Neutrophil (primary cell): ENCODE measurements around the gene CAMK4.

Experiments
- H3K27ac ChIP-seq: fragments of 200-600 bp; sonication (generic); 2 replicates; pipeline ENCODE4 v1.5.1; 2016; ENCODE audit warnings: mild to moderate bottlenecking, moderate library complexity
- H3K27me3 ChIP-seq: fragments of 200-600 bp; sonication (generic); 2 replicates; pipeline ENCODE4 v1.6.0; 2016; ENCODE audit warnings: mild to moderate bottlenecking
- H3K36me3 ChIP-seq: fragments of 200-600 bp; sonication (generic); 2 replicates; pipeline ENCODE4 v1.5.1; 2017
- H3K4me1 ChIP-seq, 2 experiments: fragments of 200-600 bp in 1 of 2; sonication (generic) in 1 of 2; 1 replicate in 1 of 2; 2 replicates in 1 of 2; pipeline versions ENCODE4 v1.5.1 to v1.6.1; 2013 to 2016; ENCODE audit warnings: low read depth in 1 of 2, low read length in 1 of 2, mild to moderate bottlenecking in 1 of 2, moderate library complexity in 1 of 2; ENCODE audit not compliant: control insufficient read depth in 1 of 2, insufficient read depth in 1 of 2
- H3K4me3 ChIP-seq, 2 experiments: fragments of 200-600 bp in 1 of 2; sonication (generic) in 1 of 2; 1 replicate in 1 of 2; 2 replicates in 1 of 2; pipeline ENCODE4 v1.5.1; 2013 to 2016; ENCODE audit warnings: low read depth in 1 of 2, low read length in 1 of 2, mild to moderate bottlenecking in 1 of 2, moderate library complexity in 1 of 2
- H3K9me3 ChIP-seq: fragments of 200-600 bp; sonication (generic); 2 replicates; pipeline ENCODE4 v1.5.1; 2016
- CTCF ChIP-seq: fragments of 200-600 bp; sonication (generic); IDR thresholded peaks from 2 replicates; pipeline ENCODE4 v1.5.1; 2016; ENCODE audit warnings: antibody characterized with exemption

Gene CAMK4

GRCh38 chr5:111246459-111246858, 22.3 kb downstream of the CAMK4 start:
- Histone ChIP-seq H3K27me3 (no peaks in the 10 kb centered on the region), H3K4me3 (no peak overlapping the region), H3K4me1 (no peaks in the 10 kb centered on the region), H3K36me3 (no peaks in the 10 kb centered on the region), H3K9me3 (no peaks in the 10 kb centered on the region), H3K27ac (no peak overlapping the region)
- TF ChIP-seq CTCF = no peak

GRCh38 chr5:111248571-111248970, 24.4 kb downstream of the CAMK4 start:
- Histone ChIP-seq H3K27ac (no peak overlapping the region), H3K27me3 (no peaks in the 10 kb centered on the region), H3K4me1 (no peaks in the 10 kb centered on the region), H3K4me3 (no peak overlapping the region), H3K36me3 (no peaks in the 10 kb centered on the region), H3K9me3 (no peaks in the 10 kb centered on the region)
- no peak for TF ChIP-seq CTCF

GRCh38 chr5:111251921-111252320, 27.7 kb downstream of the CAMK4 start:
- H3K4me3 ChIP-seq = no peak overlapping the region
- no peak overlapping the region for H3K27ac ChIP-seq
- H3K9me3 ChIP-seq = no peaks in the 10 kb centered on the region
- H3K27me3 ChIP-seq = no peaks in the 10 kb centered on the region
- no peaks in the 10 kb centered on the region for H3K36me3 ChIP-seq
- TF ChIP-seq CTCF = no peak
- H3K4me1 ChIP-seq = no peaks in the 10 kb centered on the region

- no peak overlapping the region for H3K4me3 ChIP-seq
- H3K36me3 ChIP-seq = no peaks in the 10 kb centered on the region
- H3K9me3 ChIP-seq = no peaks in the 10 kb centered on the region
- TF ChIP-seq CTCF = no peak
- no peaks in the 10 kb centered on the region for H3K4me1 ChIP-seq
- no peaks in the 10 kb centered on the region for H3K27me3 ChIP-seq
- no peak overlapping the region for H3K27ac ChIP-seq
Observed at GRCh38 chr5:111252799-111253545, 28.8 kb downstream of the CAMK4 start.

GRCh38 chr5:111254613-111255012, 30.4 kb downstream of the CAMK4 start:
- Histone ChIP-seq H3K4me3 (no peak overlapping the region), H3K9me3 (no peaks in the 10 kb centered on the region), H3K27me3 (no peaks in the 10 kb centered on the region), H3K36me3 (no peaks in the 10 kb centered on the region), H3K27ac (no peak overlapping the region), H3K4me1 (no peaks in the 10 kb centered on the region)
- TF ChIP-seq CTCF = no peak
